OCI-LY1 (cell line): ENCODE data around the gene LONP1.
"Not testable (repeated sequence)": the region's sequence is repeated elsewhere in the genome, so short reads cannot be mapped to it uniquely, and the experiment has no call there.

Source experiments
- CTCF ChIP-seq: fragments of 200-600 bp; sonication (generic), shearing (Covaris generic); IDR thresholded peaks from 2 replicates; pipeline ENCODE4 v1.5.1; 2017; ENCODE audit warnings: mild to moderate bottlenecking, antibody characterized with exemption, low read length, moderate library complexity, mixed read lengths
- EZH2 ChIP-seq: fragments of 200-600 bp; sonication (generic), shearing (Covaris generic); IDR thresholded peaks from 2 replicates; pipeline ENCODE4 v1.8.0; 2017; ENCODE audit warnings: borderline replicate concordance, mixed run types, mild to moderate bottlenecking, antibody characterized with exemption, low read length, moderate library complexity, mixed read lengths

- not testable (repeated sequence) for TF ChIP-seq CTCF, EZH2
Measured at GRCh38 chr19:5748920-5749319, 29.0 kb upstream of the LONP1 start.
